GM18507 (cell line): ENCODE results near the gene UFD1.

ENCODE experiments used
- DNase-seq: peaks from one replicate; pipeline ENCODE4 v3.0.0; 2011; ENCODE audit warnings: low read depth; ENCODE audit not compliant: insufficient read length; ENCODE audit errors: extremely low spot score
- FAIRE-seq: peaks from 2 replicates; lab custom pipeline; 2011; peaks lifted over from hg19 to GRCh38; lab: Jason Lieb, UNC

UFD1 gene

DNA sequence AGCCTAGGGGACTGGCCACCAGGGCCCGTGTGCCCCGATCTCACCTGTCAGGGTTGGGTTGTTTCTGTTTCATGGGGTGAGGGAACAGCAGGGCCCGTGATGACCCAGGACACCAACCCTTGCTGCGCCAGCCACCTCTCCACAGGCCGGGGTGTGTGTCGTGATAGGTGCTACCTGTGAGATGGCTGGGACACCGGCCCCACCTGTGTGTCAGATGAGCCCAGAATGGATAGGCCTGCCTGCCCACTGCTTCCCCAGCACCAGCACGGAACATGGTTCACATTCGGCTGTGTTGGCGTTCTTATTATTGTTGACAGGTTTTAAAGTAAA lies 38.1 kb upstream of the UFD1 start:
- DNase-seq = no peak
- FAIRE-seq = no peak

DNA sequence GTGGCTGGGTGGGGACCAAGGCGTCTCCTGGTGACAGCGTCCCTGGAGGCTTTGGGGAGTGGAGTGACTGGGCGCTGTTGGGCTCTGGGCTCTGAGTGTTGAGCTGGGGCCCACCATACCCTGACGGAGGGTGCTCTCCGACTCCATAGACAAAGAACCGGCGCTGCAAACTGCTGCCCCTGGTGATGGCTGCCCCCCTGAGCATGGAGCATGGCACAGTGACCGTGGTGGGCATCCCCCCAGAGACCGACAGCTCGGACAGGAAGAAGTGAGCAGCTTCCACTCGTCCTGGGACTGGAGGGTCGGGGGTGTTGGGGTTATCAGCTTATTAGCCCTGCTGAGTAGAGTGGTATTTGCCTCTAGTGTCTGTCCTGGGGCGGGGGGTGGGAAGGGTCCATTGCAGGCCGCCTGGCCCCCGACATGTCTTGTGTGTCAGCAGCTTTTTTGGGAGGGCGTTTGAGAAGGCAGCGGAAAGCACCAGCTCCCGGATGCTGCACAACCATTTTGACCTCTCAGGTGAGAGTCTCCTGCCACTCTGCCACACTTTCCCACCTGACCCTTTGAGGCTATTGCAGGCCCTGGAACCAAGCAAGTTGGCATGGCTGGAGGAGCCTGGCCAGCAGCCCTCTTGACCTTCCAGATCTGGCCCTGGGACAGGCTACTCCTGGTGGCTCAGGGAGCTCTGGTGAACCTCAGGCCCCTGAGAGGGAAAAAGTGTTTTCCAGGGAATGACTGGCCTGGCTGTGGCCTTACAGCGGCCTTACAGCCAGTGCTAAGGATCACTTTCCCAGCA lies 37.6 kb upstream of the UFD1 start:
- FAIRE-seq (no peak), DNase-seq (no peak)

DNA sequence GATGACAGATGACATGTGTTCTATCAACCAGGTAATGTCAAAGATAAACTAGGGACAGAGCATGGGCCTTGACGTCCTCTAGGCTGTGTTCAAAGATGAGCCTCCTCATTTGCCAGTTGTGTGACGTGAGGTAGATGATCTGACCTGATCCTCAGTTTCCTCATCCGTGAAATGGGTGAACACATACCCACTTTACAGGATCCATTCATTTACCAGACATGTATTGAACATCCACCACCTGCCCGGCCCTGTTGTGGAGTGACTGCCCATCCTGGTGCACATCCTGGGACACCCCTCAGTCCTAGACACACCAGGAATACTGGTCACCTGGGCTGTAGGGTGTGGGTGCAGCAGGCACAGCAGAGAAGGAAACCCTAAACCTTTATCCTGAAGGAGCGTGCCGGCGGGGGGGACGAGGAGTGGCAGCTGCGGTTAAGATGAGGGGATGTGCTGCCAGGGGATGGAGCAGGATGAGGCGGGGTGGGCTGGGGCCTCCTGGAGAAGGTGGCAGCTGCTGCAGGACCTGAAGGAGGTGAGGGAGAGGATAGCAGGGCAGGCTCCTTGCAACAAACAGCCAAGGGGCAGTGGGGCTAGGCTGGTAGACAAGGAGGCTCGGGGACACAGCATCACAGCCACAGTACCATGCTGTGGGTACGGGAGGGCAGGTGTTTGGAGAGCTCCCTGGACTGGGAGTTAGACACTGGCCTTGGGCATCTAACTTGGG lies 36.8 kb upstream of the UFD1 start:
- FAIRE-seq (no peak), DNase-seq (no peak)

DNA sequence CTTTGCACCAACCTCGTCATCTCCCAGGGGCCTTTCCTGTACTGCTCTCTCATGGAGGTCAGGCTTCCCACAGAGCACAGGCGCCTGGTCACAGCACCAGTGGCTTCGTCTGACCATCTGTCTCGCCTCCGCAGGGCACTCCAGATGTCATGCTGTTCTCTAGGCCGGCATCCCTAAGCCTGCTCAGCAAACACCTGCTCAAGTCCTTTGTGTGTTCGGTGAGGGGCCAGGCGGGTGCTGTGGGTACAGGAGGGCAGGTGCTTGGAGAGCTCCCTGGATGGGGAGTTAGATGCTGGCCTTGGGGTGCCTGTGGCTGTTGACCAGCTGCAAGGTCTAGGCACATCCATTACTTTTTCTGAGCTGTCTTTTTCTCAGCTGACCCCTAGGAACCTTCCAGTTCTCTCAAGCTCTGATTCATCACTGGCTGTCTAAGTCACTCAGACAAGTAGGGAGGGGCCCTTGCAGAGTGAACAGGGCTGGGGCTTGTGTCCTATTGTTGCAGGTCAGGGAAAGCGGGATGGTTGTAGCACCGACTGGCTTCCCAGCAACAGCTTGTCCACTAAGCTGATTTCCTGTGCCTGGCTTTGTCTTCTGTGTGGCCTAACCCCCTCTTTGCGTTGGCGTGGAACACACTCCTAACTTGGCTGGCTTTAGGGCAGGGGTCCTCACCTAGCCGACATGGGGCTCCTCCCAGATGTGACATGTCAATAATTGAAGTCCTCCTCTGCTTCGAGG lies 36.0 kb upstream of the UFD1 start:
- FAIRE-seq (no peak), DNase-seq (no peak)

DNA sequence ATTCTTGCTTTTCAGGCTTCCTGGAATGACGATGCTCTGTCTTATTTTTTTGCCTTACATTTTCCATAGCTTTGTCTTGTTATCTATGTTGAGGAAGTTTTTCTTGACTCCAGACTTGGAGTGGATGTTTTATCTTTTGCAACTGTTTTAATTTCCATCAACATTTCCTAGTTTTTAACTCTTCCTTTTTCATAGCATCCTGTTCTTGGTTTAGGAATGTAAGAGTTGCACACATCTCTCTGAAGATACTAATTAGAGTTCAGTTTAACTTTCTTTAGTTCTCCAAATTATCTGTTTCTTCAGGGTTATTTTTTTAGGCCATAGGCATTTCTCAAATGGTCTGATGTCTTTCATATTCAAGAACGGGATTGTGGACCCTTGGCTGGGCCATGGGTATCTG lies 34.8 kb upstream of the UFD1 start:
- DNase-seq (no peak), FAIRE-seq (no peak)

DNA sequence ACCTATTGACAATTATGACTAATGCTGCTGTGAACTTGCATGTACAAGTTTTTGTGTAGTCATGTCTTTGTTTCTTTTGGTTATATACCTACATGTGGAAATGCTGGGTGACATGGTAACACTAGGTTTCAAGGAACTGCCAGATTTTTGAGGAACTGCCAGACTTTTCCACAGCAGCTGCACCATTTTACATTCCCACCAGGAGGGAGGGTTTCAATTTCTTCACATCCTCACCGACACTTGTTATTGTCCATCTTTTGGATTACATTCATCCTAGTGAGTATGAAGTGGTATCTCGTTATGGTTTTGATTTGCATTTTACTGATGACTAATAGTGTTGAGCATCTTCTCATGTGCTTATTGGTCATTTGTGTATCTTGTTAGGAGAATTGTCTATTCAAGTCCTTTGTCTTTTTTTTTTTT lies 31.9 kb upstream of the UFD1 start:
- DNase-seq = no peak
- no peak for FAIRE-seq

DNA sequence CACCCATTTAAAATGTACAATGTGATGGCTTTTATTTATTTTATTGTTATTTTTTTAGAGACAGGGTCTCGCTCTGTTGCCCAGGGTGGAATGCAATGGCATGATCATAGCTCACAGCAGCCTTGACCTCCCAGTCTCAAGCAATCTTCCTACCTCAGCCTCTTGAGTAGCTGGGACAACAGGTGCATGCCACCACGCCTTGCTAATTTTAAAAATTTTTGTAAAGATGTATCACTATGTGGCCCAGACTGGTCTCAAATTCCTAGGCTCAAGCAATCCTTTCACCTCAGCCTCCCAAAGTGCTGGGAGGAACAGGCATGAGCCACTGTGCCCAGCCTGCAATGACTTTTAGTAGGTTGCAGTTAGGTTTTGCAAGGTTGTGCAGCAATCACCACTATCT lies 30.9 kb upstream of the UFD1 start:
- FAIRE-seq = no peak

DNA sequence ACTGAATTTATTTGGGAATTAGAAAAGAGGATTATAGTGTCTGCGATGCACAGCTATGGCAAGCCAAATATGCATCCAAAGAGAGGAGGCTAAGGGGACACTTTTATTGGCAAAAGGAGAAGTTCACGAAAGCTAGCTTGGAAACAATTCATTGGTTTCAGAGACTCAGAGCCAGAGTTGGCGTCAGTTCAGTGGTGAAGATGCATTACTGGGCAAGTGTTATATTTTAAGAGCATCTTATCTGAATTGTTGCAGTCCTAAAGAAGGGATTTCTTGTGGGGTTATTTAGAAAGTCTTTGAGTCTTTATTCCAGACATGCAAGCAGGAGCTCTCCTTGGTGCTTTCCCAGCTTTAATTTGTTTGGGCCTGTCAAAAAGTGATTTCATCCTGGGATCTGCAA lies 30.2 kb upstream of the UFD1 start:
- DNase-seq (no peak), FAIRE-seq (no peak)

More for the DNA sequence above, 30.9 kb upstream of the UFD1 start:
- no peak for DNase-seq

DNA sequence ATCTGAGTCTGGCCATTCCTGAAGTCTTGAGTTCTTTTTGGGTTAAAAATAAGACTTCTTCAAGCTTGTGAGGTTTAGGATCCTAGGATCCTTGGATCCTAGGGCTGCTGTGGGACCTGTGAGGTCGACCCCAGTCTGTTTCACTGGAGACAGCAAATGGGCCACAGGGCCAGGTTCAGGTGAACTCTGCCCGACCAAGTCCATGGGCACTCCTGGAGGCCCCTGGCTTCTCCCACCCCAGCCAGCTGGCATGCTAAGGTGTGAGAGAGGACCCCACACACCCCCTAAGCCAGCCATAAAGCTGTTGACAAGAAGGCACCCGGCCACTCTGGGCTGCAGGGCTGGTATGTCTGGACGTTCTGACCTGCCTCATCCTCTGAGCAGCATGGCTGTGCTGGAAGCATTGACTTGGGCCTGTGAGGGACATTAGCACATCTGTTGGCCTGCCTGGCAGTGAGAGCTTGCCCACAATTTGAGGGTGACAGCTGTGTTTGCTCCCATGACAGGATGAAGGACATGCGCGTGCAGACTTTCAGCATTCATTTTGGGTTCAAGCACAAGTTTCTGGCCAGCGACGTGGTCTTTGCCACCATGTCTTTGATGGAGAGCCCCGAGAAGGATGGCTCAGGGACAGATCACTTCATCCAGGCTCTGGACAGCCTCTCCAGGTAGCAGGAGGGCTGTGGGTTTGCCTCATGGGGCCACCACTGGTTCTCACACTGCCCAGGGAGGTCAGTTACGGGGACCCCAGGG lies 29.2 kb upstream of the UFD1 start:
- no peak for FAIRE-seq
- DNase-seq = no peak

DNA sequence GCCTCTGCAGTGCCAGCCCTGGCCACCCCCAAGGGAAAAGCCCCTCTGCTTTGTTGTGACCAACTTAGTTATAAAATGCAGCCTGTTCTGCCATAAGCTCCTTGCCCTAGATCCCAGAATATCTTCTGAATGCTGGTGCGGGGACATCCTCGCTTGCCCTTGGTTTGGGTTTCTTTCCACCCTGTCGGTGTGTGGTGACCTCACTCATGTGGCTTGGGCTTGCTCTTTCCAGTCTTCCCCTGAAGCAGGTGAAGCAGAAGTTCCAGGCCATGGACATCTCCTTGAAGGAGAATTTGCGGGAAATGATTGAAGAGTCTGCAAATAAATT lies 28.5 kb upstream of the UFD1 start:
- FAIRE-seq = no peak
- DNase-seq = no peak

DNA sequence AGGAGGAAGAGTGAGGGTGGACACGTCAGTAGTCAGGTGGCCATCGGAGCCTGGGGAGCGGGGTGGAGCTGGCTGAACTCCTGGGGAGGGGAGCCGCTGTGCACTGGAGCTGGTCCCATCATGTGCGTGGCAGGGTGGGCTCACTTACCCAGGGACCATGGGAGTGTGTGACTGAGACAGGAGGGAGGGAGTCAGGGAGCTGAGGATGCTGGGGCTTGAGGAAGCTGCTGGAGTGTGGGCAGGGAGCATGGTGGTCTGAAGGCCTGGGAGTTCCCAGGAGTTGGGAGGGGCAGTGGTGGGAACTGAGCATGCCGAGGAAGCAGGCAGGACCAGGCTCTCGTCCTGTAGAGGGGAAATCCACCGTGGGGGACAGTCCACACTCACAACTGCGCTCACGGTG lies 27.2 kb upstream of the UFD1 start:
- no peak for DNase-seq
- no peak for FAIRE-seq

DNA sequence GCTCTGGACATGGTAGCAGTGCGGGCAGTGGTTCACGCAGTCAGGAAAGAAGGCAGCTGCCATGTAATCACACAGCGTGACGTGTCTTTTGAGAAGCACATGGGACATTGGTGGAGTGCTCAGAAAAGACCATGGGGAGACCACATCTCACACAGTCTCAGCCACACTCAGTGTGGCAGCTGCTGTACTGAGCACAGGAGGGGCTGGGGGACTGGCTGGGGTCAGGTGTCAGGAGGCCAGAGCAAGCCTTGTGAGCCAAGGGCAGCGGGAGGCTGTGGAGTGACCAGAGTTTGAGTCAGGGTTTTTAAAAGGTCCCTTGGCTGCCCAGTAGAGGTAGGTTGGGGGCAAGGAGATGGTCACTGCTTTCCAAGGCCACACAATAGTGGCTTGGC lies 26.7 kb upstream of the UFD1 start:
- no peak for FAIRE-seq
- DNase-seq = no peak

DNA sequence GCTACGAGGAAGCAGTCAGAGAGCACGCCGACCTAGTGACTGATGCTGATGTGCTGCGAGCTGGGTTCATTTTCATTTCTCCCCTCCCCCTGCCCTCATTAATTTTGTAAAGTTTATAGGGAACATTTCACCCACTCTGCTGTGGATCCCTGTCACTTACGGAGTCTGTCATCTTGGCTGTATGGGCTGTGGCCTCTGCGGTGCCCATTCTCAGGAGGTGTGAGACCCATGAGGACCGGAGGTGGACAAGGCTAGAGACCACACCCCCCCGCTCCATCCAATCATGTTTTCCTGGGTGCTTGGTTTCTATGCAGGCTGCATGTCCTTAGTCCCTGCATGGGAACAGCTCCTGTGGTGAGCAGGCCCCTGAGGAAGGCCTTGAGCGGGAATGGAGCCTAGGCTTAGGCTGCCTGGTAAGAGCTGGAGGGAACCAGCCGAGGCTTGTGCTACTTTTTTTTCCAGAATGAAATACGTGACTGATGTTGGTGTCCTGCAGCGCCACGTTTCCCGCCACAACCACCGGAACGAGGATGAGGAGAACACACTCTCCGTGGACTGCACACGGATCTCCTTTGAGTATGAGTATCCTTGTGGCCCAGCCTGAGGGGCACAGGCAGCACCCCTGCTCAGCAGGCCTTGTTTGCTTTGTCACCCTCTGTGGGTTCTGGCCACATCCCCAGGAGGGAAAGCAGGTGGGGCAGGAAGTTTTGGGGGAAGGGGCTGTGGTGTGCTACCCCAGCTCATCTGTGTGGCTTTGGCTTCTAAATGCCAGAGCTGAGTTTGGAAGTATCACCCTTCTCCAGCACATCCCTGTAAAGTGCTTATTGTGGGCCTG lies 26.1 kb upstream of the UFD1 start:
- DNase-seq (no peak), FAIRE-seq (no peak)

DNA sequence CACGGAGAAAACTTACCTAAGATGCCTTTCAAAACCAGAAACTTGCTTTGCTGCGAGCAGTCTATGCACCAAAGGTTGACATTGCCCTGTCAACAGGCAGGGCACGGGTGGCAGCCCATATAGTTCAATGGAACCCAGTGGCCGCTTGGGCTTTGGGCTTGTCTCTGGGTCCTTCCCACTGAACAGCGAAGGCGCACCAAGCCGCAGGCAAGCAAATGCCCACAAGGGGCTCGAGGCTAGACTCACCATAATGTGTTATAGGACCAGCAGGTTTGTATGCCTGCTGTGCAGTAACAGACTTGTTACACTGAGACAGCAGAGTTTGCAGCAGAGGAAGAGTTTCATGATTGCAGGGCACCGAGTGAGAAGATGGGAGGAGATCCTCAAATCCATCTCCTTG lies 24.9 kb upstream of the UFD1 start:
- FAIRE-seq (no peak), DNase-seq (no peak)

DNA sequence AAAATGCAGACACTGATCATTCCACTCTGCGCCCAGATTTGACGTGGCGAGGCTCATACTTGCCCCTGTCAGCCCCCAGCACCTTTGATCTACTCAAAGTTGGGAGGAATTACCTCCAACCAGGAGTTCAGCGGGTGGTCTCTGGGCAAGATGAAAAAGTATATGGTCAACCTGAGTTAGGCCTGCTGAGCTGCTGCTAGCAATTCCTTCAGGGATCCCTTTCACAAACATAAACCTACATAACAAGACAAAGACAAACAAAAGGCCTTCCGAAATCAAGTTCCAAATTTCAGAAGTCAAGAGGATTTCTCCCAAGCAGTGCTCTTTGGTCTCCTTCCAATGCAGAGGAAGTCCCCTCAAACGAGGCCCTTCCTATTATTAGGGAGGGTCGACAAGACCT lies 24.4 kb upstream of the UFD1 start:
- no peak for FAIRE-seq

DNA sequence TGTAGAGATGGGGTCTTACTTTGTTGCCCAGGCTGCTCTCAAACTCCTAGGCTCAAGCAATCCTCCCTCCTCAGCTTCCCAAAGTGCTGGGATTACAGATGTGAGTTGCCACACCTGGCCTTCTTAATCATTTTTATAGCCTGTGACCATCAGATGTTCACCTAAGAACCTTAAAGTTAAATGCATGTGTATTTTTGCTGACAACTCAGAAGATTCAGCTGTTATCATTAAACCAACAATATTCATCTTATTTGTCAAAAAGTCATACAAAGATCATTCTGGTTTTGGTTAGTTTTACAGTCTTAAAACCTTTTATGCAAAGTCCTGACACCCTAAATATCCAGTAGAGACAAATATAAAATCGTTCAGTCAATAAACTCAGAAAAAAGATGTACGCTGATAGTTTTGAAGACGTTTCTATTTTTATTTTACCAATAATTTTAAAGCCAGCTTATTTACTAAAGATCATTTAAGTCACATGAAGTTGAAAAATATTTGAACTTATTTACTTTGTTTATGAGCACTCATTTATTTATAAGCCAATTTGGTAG lies 23.0 kb upstream of the UFD1 start:
- FAIRE-seq = no peak
- no peak for DNase-seq

More for the DNA sequence above, 24.4 kb upstream of the UFD1 start:
- DNase-seq = no peak

DNA sequence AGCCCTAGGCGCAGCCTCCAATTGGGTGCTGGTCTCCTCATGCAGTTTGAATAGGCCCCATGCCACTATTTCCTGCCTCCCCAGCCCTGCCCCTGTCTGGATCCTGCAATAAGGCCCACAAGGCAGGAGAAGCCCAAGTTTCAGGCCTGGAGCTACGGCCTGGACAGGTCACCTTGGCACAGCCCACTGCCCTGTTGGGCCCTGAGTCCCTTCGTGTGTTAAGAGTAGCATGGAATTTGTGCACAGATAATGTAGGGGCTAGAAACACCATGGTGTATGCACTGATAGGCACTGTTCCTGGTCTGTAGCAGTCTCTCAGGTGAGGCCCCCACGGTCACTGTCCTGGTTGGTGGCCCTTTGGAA lies 20.9 kb upstream of the UFD1 start:
- no peak for DNase-seq
- no peak for FAIRE-seq

DNA sequence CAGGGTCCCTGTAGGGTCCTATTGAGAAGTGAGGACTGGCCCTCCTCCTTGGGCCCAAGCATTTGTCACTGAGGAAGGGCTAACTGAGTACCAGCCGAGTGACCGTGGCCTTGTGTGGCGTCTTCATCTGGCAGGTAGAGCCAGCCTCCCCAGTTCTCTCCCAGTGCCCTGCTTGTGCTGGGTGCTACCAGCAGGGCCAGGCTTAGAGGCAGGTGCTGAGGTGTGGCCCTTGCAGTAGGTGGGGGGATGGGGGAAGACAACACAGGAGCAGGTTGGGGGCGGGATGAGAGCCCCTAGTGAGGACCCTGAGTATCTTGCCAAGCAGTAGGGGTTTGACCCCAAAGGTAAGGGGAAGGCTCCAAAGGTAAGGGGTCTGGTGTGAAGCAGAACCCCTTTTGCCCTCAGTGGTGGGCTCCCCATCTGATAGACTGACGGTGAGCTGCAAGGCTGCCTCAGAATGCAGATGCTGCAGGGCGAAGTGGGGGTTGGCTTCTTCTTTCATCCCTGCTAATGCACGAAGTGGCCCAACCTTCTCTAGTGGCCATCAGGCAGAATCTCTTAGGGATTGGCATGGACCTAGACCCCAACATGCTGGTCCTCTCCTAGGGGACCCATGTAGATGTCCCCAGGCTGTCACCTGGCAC lies 20.4 kb upstream of the UFD1 start:
- DNase-seq (no peak), FAIRE-seq (no peak)

DNA sequence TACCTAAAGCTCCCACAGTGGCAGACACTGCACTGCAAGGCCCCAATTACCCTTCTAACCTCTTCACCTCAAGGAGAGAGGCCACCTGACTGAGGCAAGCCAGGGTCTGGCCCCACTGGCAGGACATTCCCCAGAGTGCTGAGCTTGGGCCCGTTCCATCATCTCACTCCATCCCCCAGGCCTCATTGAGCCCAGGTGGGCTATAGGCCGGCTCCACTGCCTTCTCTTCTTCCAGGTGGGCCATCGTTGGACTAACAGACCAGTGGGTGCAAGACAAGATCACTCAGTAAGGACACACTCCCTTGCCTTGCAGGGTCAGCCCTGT lies 19.8 kb upstream of the UFD1 start:
- no peak for DNase-seq
- no peak for FAIRE-seq
